GM12891 (cell line): ENCODE data around the gene ANXA5.

Experiments
- POLR2A ChIP-seq: IDR thresholded peaks from 2 replicates; pipeline ENCODE4 v1.6.1; 2011; ENCODE audit warnings: low read depth, low read length, control low read depth
- POLR2AphosphoS5 ChIP-seq: IDR thresholded peaks from 2 replicates; pipeline ENCODE4 v1.6.1; 2011; ENCODE audit warnings: low read depth, low read length, control low read depth

GRCh38 chr4:121675715-121676114, 21.1 kb downstream of the ANXA5 start:
- TF ChIP-seq POLR2A (no peak), POLR2AphosphoS5 (no peak)
